ENCODE data around the gene MIGA2. TPM values are rescaled to one million over a fixed set of nuclear protein-coding genes. Genes with fewer than 3 reads are reported as not detected.

MIGA2 gene
- total and polyA plus RNA-seq, 2 of the 8 experiments (the other 6 are each of a cell fraction or from before 2014, with no cell fraction given) = 24.6 to 39.0 TPM

DNA sequence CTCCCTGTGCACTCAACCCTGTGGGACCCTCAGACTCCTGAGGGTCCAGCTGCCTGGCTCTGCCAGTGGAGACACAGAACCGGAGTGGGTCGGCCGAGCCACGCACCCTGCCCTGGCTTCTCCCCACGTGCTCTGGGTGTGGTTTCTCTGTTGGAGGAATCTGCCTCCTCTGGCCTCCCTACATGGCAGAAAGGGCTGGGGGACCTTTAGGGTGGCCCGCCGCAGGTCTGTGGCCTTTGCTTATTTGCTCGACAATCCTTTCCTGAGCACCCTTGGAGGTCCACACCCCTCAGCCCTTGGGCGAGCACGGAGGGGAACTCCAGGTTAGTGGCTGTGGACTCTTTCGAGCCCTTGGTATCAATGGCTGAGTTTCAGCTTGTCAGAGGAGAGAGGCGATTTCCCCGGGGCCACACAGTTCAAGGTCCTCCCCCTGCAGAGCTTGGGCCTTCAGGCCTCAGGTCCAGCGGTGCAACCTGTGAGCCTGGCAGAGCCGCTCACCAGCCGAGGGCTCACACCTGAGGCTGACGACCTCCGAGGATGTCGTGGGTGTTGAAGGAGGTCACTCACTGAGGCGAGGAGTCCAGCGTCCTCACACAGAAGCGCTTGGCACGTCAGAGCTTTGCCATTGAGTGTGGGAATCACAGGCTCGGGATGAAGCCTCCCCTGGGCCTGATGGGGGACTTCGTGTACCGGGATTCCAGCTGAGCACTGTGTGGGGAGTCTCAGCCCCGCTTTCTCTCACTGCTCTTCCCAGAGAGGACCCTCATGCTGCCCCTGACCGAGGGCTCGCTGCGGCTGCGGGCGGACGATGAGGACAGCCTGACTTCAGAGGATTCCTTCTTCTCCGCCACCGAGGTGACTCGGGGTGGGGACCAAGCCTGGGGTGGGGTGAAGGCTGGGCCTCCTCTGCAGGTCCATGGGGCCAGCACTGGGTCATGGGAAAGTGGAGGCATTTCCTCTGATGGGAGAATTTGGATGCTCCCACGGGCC, 23.7 kb downstream of the MIGA2 start:
- H2BK5ac ChIP-seq (ENCODE audit: low read depth, low read length) = no peak overlapping the region
- H3K79me2 ChIP-seq (ENCODE audit: control insufficient read depth in 1 of 2, insufficient read depth in 2 of 2, low read length in 2 of 2) = no peaks in the 10 kb centered on the region
- no peak overlapping the region for H3K23ac ChIP-seq (ENCODE audit: insufficient read length)
- H2BK12ac ChIP-seq (ENCODE audit: low read depth, low read length) = no peak overlapping the region
- H3K27ac ChIP-seq (ENCODE audit: low read depth, low read length) = no peak overlapping the region
- no peak overlapping the region for H2AK5ac ChIP-seq (ENCODE audit: low read depth, low read length)
- POLR2A ChIA-PET (ENCODE audit: partially characterized antibody) = no interaction called here
- no peaks in the 10 kb centered on the region for H3K9me3 ChIP-seq (ENCODE audit: insufficient read depth in 2 of 2, low read depth in 1 of 2, low read length in 1 of 2)
- no peaks in the 10 kb centered on the region for H3K79me1 ChIP-seq (ENCODE audit: low read depth, low read length)
- H3K4ac ChIP-seq (replicated peaks; ENCODE audit: insufficient read length, low read depth, low read length) = no peak overlapping the region
- FAIRE-seq (no peak), DNase-seq (ENCODE audit: low read depth in 1 of 2, low spot score in 2 of 2) (no peak)
- CTCF ChIA-PET (ENCODE audit: partially characterized antibody) = interaction anchor here (0.6 to 1.7 kb wide), 2 partner anchors 38 to 1303 kb away, joined by 3 read pairs; no protein-coding TSS in a partner anchor
- no peaks in the 10 kb centered on the region for H3K27me3 ChIP-seq (replicated peaks in 1 of 4; ENCODE audit: control insufficient read depth in 3 of 4, extremely low read depth in 1 of 4, insufficient read depth in 3 of 4, low read length in 3 of 4)
- no peak overlapping the region for H4K91ac ChIP-seq (replicated peaks; ENCODE audit: insufficient read length, low read length)
- H3K9ac ChIP-seq (replicated peaks in 1 of 4; ENCODE audit: extremely low read depth in 1 of 4, low read depth in 3 of 4, low read length in 3 of 4) = no peak overlapping the region
- no peak overlapping the region for H2BK15ac ChIP-seq (ENCODE audit: low read length)
- H2BK120ac ChIP-seq (replicated peaks; ENCODE audit: low read depth, low read length) = no peak overlapping the region
- H2AFZ ChIP-seq (ENCODE audit: low read length) = no peak overlapping the region
- H4K8ac ChIP-seq (ENCODE audit: extremely low read depth, insufficient read depth, low read length) = no peak overlapping the region
- no peaks in the 10 kb centered on the region for H4K20me1 ChIP-seq (replicated peaks in 1 of 2; ENCODE audit: control insufficient read depth in 1 of 2, insufficient read depth in 2 of 2, low read length in 2 of 2)
- H3K18ac ChIP-seq (ENCODE audit: extremely low read depth, low read length) = no peak overlapping the region
- H3K23me2 ChIP-seq (ENCODE audit: low read depth, low read length) = no peaks in the 10 kb centered on the region
- 94% methylated on average over 36 of the region's 37 CpGs; no CpG with 5 or more reads in 1 of the 2 experiments for WGBS, 2 experiments (ENCODE audit: extremely low coverage in 1 of 2, insufficient coverage in 1 of 2, insufficient read length in 1 of 2, insufficient replicate concordance in 2 of 2, low coverage in 1 of 2, low lambda C conversion rate in 2 of 2, missing lambda C conversion rate in 1 of 2)
- H3K36me3 ChIP-seq (ENCODE audit: control insufficient read depth in 2 of 4, insufficient read depth in 4 of 4, low read length in 3 of 4) = peaks cover 2 to 26% (median 18%) of the 10 kb centered on the region in 4 experiments
- no peak overlapping the region for H3K56ac ChIP-seq (replicated peaks; ENCODE audit: insufficient read length, low read depth, low read length)
- H3K4me1 ChIP-seq (replicated peaks in 1 of 4; ENCODE audit: control insufficient read depth in 3 of 4, insufficient read depth in 4 of 4, low read length in 3 of 4) = no peaks in the 10 kb centered on the region
- H3K14ac ChIP-seq (ENCODE audit: insufficient read length) = no peak overlapping the region
- H3K4me2 ChIP-seq (ENCODE audit: insufficient read depth in 1 of 2, low read depth in 2 of 2, low read length in 2 of 2) = no peak overlapping the region
- no peak overlapping the region for H3K4me3 ChIP-seq (ENCODE audit: extremely low read depth in 1 of 4, insufficient read depth in 2 of 4, low read depth in 3 of 4, low read length in 4 of 4)
- H2BK20ac ChIP-seq (ENCODE audit: low read length) = no peak overlapping the region
- H4K5ac ChIP-seq (ENCODE audit: insufficient read length, low read depth, low read length) = no peak overlapping the region
- TF ChIP-seq, protein P1, sequence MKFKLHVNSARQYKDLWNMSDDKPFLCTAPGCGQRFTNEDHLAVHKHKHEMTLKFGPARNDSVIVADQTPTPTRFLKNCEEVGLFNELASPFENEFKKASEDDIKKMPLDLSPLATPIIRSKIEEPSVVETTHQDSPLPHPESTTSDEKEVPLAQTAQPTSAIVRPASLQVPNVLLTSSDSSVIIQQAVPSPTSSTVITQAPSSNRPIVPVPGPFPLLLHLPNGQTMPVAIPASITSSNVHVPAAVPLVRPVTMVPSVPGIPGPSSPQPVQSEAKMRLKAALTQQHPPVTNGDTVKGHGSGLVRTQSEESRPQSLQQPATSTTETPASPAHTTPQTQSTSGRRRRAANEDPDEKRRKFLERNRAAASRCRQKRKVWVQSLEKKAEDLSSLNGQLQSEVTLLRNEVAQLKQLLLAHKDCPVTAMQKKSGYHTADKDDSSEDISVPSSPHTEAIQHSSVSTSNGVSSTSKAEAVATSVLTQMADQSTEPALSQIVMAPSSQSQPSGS (IDR thresholded peaks at IDR 0.05; ENCODE audit: low read length) = no peak
- TF ChIP-seq SP1 (IDR thresholded peaks at IDR 0.05; ENCODE audit: low read depth, low read length) (no peak), EZH2 (IDR thresholded peaks at IDR 0.05; ENCODE audit: low read depth, low read length, severe bottlenecking) (no peak), MAFK (IDR thresholded peaks at IDR 0.05; ENCODE audit: low read depth, low read length) (no peak), TEAD4 (IDR thresholded peaks at IDR 0.05; ENCODE audit: low read depth, low read length) (no peak), TCF12 (IDR thresholded peaks at IDR 0.05; ENCODE audit: low read depth, low read length) (no peak), KDM5A (IDR thresholded peaks at IDR 0.05; ENCODE audit: low read length) (no peak)
- TF ChIP-seq, protein P2, sequence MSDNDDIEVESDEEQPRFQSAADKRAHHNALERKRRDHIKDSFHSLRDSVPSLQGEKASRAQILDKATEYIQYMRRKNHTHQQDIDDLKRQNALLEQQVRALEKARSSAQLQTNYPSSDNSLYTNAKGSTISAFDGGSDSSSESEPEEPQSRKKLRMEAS (IDR thresholded peaks at IDR 0.05) = no peak
- TF ChIP-seq, protein P3, sequence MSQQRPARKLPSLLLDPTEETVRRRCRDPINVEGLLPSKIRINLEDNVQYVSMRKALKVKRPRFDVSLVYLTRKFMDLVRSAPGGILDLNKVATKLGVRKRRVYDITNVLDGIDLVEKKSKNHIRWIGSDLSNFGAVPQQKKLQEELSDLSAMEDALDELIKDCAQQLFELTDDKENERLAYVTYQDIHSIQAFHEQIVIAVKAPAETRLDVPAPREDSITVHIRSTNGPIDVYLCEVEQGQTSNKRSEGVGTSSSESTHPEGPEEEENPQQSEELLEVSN (IDR thresholded peaks at IDR 0.05) = no peak

Measured in H1 (cell line).